H1 (cell line): ENCODE data around the gene FERMT2.

Source experiments
- ASH2L ChIP-seq: fragments of 200-600, 300-600 bp; sonication (generic); IDR thresholded peaks from one replicate; pipeline ENCODE4 v1.7.1; 2017; ENCODE audit warnings: low read length
- EZH2 ChIP-seq: fragments of 200-600 bp; sonication (generic); IDR thresholded peaks from 2 replicates; pipeline ENCODE4 v1.7.1; 2012; ENCODE audit warnings: low read depth, mild to moderate bottlenecking, moderate library complexity, low read length, inconsistent platforms; ENCODE audit not compliant: severe bottlenecking
- FOSL1 ChIP-seq: IDR thresholded peaks from 2 replicates; pipeline ENCODE4 v1.6.1; 2011; ENCODE audit warnings: mild to moderate bottlenecking, low read depth, low read length, moderate library complexity; ENCODE audit not compliant: insufficient read depth
- MAFK ChIP-seq: IDR thresholded peaks from 2 replicates; pipeline ENCODE4 v1.6.1; 2012; ENCODE audit warnings: low read depth, mild to moderate bottlenecking, improper control_type of control experiment, low read length
- POLR2A ChIP-seq, 2 experiments: IDR thresholded peaks; 1 replicate in 1 of 2; 2 replicates in 1 of 2; pipeline ENCODE4 v1.6.1; 2011; ENCODE audit warnings: low read depth in 2 of 2, low read length in 2 of 2, mild to moderate bottlenecking in 2 of 2; ENCODE audit errors: control extremely low read depth in 1 of 2
- POLR2AphosphoS5 ChIP-seq: IDR thresholded peaks from 2 replicates; pipeline ENCODE4 v1.6.1; 2011; ENCODE audit warnings: low read depth, low read length
- RFX5 ChIP-seq: IDR thresholded peaks from 2 replicates; pipeline ENCODE4 v1.6.1; 2011; ENCODE audit warnings: low read depth, low read length, improper control_type of control experiment, borderline replicate concordance
- SP4 ChIP-seq: IDR thresholded peaks from 2 replicates; pipeline ENCODE4 v1.6.1; 2012; ENCODE audit warnings: low read length, inconsistent platforms
- TF ChIP-seq, protein P1 (sequence below), 3 experiments: IDR thresholded peaks; 1 replicate in 2 of 3; 2 replicates in 1 of 3; pipeline versions ENCODE4 v1.5.1 to v1.6.1; 2011; ENCODE audit warnings: low read length in 3 of 3, mild to moderate bottlenecking in 3 of 3, inconsistent platforms in 2 of 3, low read depth in 1 of 3, moderate library complexity in 1 of 3; ENCODE audit not compliant: insufficient read depth in 1 of 3; ENCODE audit errors: control extremely low read depth in 1 of 3
- TF ChIP-seq, protein P2 (sequence below): IDR thresholded peaks from 2 replicates; pipeline ENCODE4 v1.6.1; 2011; ENCODE audit warnings: low read length, improper control_type of control experiment

DNA sequence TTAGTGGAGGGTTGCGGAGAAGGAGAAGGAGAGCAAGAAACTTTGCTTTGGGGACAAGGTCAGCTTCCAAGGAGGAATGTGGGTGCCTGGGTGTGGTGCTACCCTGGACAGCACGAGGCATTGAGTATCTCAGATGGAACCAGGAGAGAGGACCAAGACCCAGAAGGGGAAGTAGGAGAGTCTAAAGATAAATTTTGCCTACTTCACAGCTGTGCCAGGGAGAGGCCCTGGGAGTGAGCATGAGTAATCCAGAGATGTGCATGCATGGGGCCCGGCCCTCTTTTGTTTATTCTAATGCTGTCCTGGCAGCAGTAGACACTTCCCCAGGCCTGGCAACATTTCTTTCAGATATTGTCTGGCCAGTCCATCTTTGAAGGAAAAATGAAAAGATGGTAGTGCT, 110.0 kb downstream of the FERMT2 start:
- TF ChIP-seq, protein P1, sequence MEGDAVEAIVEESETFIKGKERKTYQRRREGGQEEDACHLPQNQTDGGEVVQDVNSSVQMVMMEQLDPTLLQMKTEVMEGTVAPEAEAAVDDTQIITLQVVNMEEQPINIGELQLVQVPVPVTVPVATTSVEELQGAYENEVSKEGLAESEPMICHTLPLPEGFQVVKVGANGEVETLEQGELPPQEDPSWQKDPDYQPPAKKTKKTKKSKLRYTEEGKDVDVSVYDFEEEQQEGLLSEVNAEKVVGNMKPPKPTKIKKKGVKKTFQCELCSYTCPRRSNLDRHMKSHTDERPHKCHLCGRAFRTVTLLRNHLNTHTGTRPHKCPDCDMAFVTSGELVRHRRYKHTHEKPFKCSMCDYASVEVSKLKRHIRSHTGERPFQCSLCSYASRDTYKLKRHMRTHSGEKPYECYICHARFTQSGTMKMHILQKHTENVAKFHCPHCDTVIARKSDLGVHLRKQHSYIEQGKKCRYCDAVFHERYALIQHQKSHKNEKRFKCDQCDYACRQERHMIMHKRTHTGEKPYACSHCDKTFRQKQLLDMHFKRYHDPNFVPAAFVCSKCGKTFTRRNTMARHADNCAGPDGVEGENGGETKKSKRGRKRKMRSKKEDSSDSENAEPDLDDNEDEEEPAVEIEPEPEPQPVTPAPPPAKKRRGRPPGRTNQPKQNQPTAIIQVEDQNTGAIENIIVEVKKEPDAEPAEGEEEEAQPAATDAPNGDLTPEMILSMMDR (IDR thresholded peaks at IDR 0.05; ENCODE audit: control extremely low read depth in 1 of 3, insufficient read depth in 1 of 3, low read depth in 1 of 3, low read length in 3 of 3): no peak
- no peak for TF ChIP-seq POLR2A (IDR thresholded peaks at IDR 0.05; ENCODE audit: control extremely low read depth in 1 of 2, low read depth in 2 of 2, low read length in 2 of 2)
- no peak for TF ChIP-seq MAFK
- TF ChIP-seq, protein P2, sequence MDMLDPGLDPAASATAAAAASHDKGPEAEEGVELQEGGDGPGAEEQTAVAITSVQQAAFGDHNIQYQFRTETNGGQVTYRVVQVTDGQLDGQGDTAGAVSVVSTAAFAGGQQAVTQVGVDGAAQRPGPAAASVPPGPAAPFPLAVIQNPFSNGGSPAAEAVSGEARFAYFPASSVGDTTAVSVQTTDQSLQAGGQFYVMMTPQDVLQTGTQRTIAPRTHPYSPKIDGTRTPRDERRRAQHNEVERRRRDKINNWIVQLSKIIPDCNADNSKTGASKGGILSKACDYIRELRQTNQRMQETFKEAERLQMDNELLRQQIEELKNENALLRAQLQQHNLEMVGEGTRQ: no peak
- TF ChIP-seq RFX5: no peak
- TF ChIP-seq ASH2L: no peak
- no peak for TF ChIP-seq SP4
- TF ChIP-seq EZH2: no peak
- no peak for TF ChIP-seq POLR2AphosphoS5
- TF ChIP-seq FOSL1: no peak
